Mesenchymal stem cell (in vitro differentiated cells and primary cell): ENCODE results near the gene CCDC92.

Experiments used
- DNase-seq: peaks from one replicate; pipeline ENCODE4 v3.0.0-alpha.2; 2013
- H2AFZ ChIP-seq: one replicate; pipeline ENCODE4 v1.6.1; 2013; ENCODE audit warnings: low read depth, mild to moderate bottlenecking, control low read depth, inconsistent platforms, low read length, moderate library complexity
- H2AK5ac ChIP-seq: 2 replicates; pipeline ENCODE4 v1.6.1; 2013; ENCODE audit warnings: low read length, moderate library complexity, mild to moderate bottlenecking, inconsistent platforms; ENCODE audit not compliant: severe bottlenecking
- H2BK120ac ChIP-seq: one replicate; pipeline ENCODE4 v1.6.1; 2013; ENCODE audit warnings: low read depth, mild to moderate bottlenecking, inconsistent platforms, low read length, moderate library complexity
- H2BK12ac ChIP-seq, 2 experiments: one replicate each; pipeline ENCODE4 v1.6.1; 2013; ENCODE audit warnings: inconsistent platforms in 2 of 2, low read length in 2 of 2, mild to moderate bottlenecking in 2 of 2, moderate library complexity in 2 of 2, control low read depth in 1 of 2
- H2BK15ac ChIP-seq: one replicate; pipeline ENCODE4 v1.6.1; 2013; ENCODE audit warnings: mild to moderate bottlenecking, low read depth, inconsistent platforms; ENCODE audit not compliant: poor library complexity, severe bottlenecking
- H2BK5ac ChIP-seq: 2 replicates; pipeline ENCODE4 v1.6.1; 2013; ENCODE audit warnings: low read depth, mild to moderate bottlenecking, low read length, control low read depth, inconsistent platforms; ENCODE audit not compliant: poor library complexity, severe bottlenecking
- H3K14ac ChIP-seq, 2 experiments: one replicate each; pipeline ENCODE4 v1.6.1; 2013; ENCODE audit warnings: inconsistent platforms in 2 of 2, low read length in 2 of 2, control low read depth in 1 of 2, mild to moderate bottlenecking in 1 of 2, moderate library complexity in 1 of 2
- H3K18ac ChIP-seq, 2 experiments: one replicate each; pipeline ENCODE4 v1.6.1; 2013; ENCODE audit warnings: inconsistent platforms in 2 of 2, low read length in 2 of 2, control low read depth in 1 of 2, low read depth in 1 of 2, mild to moderate bottlenecking in 1 of 2
- H3K23ac ChIP-seq, 2 experiments: one replicate each; pipeline ENCODE4 v1.6.1; 2013; ENCODE audit warnings: inconsistent platforms in 2 of 2, low read length in 2 of 2, mild to moderate bottlenecking in 2 of 2, moderate library complexity in 2 of 2, control low read depth in 1 of 2
- H3K27ac ChIP-seq: 2 replicates; pipeline ENCODE4 v1.5.1; 2013; ENCODE audit warnings: mild to moderate bottlenecking, moderate library complexity, low read length, control low read depth, inconsistent platforms; ENCODE audit not compliant: poor library complexity, severe bottlenecking
- H3K27me3 ChIP-seq, 2 experiments: 2 replicates each; pipeline versions ENCODE4 v1.6.1 to v1.7.0; 2013; ENCODE audit warnings: low read length in 2 of 2, mild to moderate bottlenecking in 2 of 2, moderate library complexity in 2 of 2, control low read depth in 1 of 2, inconsistent platforms in 1 of 2; ENCODE audit not compliant: control insufficient read depth in 1 of 2, insufficient read depth in 1 of 2
- H3K36me3 ChIP-seq, 2 experiments: 2 replicates each; pipeline versions ENCODE4 v1.6.1 to v1.7.0; 2013; ENCODE audit warnings: low read length in 2 of 2, control low read depth in 1 of 2, inconsistent platforms in 1 of 2, low read depth in 1 of 2, mild to moderate bottlenecking in 1 of 2; ENCODE audit not compliant: insufficient read depth in 2 of 2, control insufficient read depth in 1 of 2
- H3K4ac ChIP-seq, 2 experiments: one replicate each; pipeline ENCODE4 v1.6.1; 2013; ENCODE audit warnings: inconsistent platforms in 2 of 2, low read length in 2 of 2, mild to moderate bottlenecking in 2 of 2, moderate library complexity in 2 of 2, control low read depth in 1 of 2, low read depth in 1 of 2
- H3K4me1 ChIP-seq: 2 replicates; pipeline ENCODE4 v1.6.1; 2013; ENCODE audit warnings: low read depth, low read length, control low read depth; ENCODE audit not compliant: control insufficient read depth, insufficient read depth
- H3K4me2 ChIP-seq: 2 replicates; pipeline ENCODE4 v1.6.1; 2013; ENCODE audit warnings: low read length, mild to moderate bottlenecking, inconsistent platforms; ENCODE audit not compliant: poor library complexity, severe bottlenecking
- H3K4me3 ChIP-seq, 2 experiments: 2 replicates each; pipeline versions ENCODE4 v1.5.1 to v1.7.0; 2013; ENCODE audit warnings: low read length in 2 of 2, mild to moderate bottlenecking in 2 of 2, control low read depth in 1 of 2, low read depth in 1 of 2; ENCODE audit not compliant: insufficient read depth in 1 of 2
- H3K79me1 ChIP-seq: replicated peaks from 2 replicates; pipeline ENCODE4 v1.6.1; 2013; ENCODE audit warnings: mild to moderate bottlenecking, control low read depth, low read length, inconsistent platforms; ENCODE audit not compliant: poor library complexity, severe bottlenecking
- H3K9ac ChIP-seq: 2 replicates; pipeline ENCODE4 v1.7.0; 2013; ENCODE audit warnings: mild to moderate bottlenecking, low read length, moderate library complexity
- H3K9me3 ChIP-seq: 2 replicates; pipeline ENCODE4 v1.7.0; 2013; ENCODE audit warnings: mild to moderate bottlenecking, low read length; ENCODE audit not compliant: control insufficient read depth
- H4K8ac ChIP-seq: one replicate; pipeline ENCODE4 v1.6.1; 2013; ENCODE audit warnings: inconsistent platforms, mild to moderate bottlenecking, low read length, moderate library complexity
- H4K91ac ChIP-seq: one replicate; pipeline ENCODE4 v1.6.1; 2013; ENCODE audit warnings: mild to moderate bottlenecking, low read length, inconsistent platforms
- WGBS: methylation state at CpG from one replicate; pipeline ENCODE4 v1.1.7; 2013; ENCODE audit warnings: mixed read lengths; 5-methylcytosine and 5-hydroxymethylcytosine counted together

CCDC92 gene

GRCh38 chr12:123983822-123984485, 11.3 kb upstream of the CCDC92 start:
- Histone ChIP-seq H4K91ac (no peak overlapping the region), H3K36me3 (peaks cover 9 to 57% of the 10 kb centered on the region in 2 experiments), H3K4me1 (no peaks in the 10 kb centered on the region), H2BK15ac (no peak overlapping the region), H3K9me3 (no peaks in the 10 kb centered on the region), H3K4me2 (no peak overlapping the region), H3K4me3 (no peak overlapping the region), H3K23ac (no peak overlapping the region), H3K79me1 (peaks cover 40% of the 10 kb centered on the region), H2AFZ (no peak overlapping the region), H2BK12ac (no peak overlapping the region), H3K27me3 (no peaks in the 10 kb centered on the region), H3K18ac (no peak overlapping the region), H3K4ac (no peak overlapping the region), H2BK120ac (no peak overlapping the region), H3K14ac (no peak overlapping the region), H2BK5ac (no peak overlapping the region), H3K9ac (peak overlapping the region; percentile 18), H4K8ac (no peak overlapping the region), H2AK5ac (no peak overlapping the region), H3K27ac (no peak overlapping the region)
- 61% methylated on average over 7 of the region's 7 CpGs for WGBS
- DNase-seq = peak; percentile 82

- H2BK5ac ChIP-seq = no peak overlapping the region
- H3K4me2 ChIP-seq = no peak overlapping the region
- no peak overlapping the region for H2BK120ac ChIP-seq
- 96% methylated on average over 7 of the region's 7 CpGs for WGBS
- H2AFZ ChIP-seq = no peak overlapping the region
- H2BK15ac ChIP-seq = no peak overlapping the region
- no peaks in the 10 kb centered on the region for H3K9me3 ChIP-seq
- H4K91ac ChIP-seq = peak overlapping the region; percentile 28
- H3K36me3 ChIP-seq = peaks cover 3 to 55% of the 10 kb centered on the region in 2 experiments
- H2AK5ac ChIP-seq = no peak overlapping the region
- H3K4ac ChIP-seq = no peak overlapping the region
- H3K9ac ChIP-seq = no peak overlapping the region
- no peak overlapping the region for H3K18ac ChIP-seq
- no peak overlapping the region for H4K8ac ChIP-seq
- no peaks in the 10 kb centered on the region for H3K4me1 ChIP-seq
- DNase-seq = no peak
- peaks cover 34% of the 10 kb centered on the region for H3K79me1 ChIP-seq
- H3K4me3 ChIP-seq = no peak overlapping the region
- H2BK12ac ChIP-seq = no peak overlapping the region
- H3K27me3 ChIP-seq = no peaks in the 10 kb centered on the region
- H3K27ac ChIP-seq = no peak overlapping the region
- no peak overlapping the region for H3K14ac ChIP-seq
- H3K23ac ChIP-seq = no peak overlapping the region
Measured at GRCh38 chr12:123982269-123982668, 9.6 kb upstream of the CCDC92 start.

GRCh38 chr12:123979566-123979965, 6.9 kb upstream of the CCDC92 start:
- DNase-seq = no peak
- Histone ChIP-seq H3K18ac (no peak overlapping the region), H3K4me2 (no peak overlapping the region), H3K27me3 (no peaks in the 10 kb centered on the region), H3K36me3 (peaks cover 3 to 67% of the 10 kb centered on the region in 2 experiments), H2BK5ac (no peak overlapping the region), H3K4me1 (no peaks in the 10 kb centered on the region), H2BK120ac (no peak overlapping the region), H3K14ac (no peak overlapping the region), H3K9ac (no peak overlapping the region), H2AFZ (no peak overlapping the region), H3K23ac (no peak overlapping the region), H3K79me1 (peaks cover 31% of the 10 kb centered on the region), H2BK15ac (no peak overlapping the region), H3K4ac (no peak overlapping the region), H3K4me3 (no peak overlapping the region), H3K9me3 (no peaks in the 10 kb centered on the region), H4K91ac (no peak overlapping the region), H2AK5ac (no peak overlapping the region), H3K27ac (no peak overlapping the region), H4K8ac (no peak overlapping the region), H2BK12ac (no peak overlapping the region)
- WGBS = 98% methylated on average over 4 of the region's 6 CpGs

GRCh38 chr12:123976227-123976826, 3.7 kb upstream of the CCDC92 start:
- WGBS = 96% methylated on average over 6 of the region's 7 CpGs
- DNase-seq = no peak
- Histone ChIP-seq H3K14ac (no peak overlapping the region), H2AFZ (no peak overlapping the region), H3K4ac (no peak overlapping the region), H3K27ac (no peak overlapping the region), H2BK5ac (no peak overlapping the region), H4K91ac (no peak overlapping the region), H3K4me2 (no peak overlapping the region), H2BK120ac (no peak overlapping the region), H2BK15ac (no peak overlapping the region), H2AK5ac (no peak overlapping the region), H3K4me1 (no peaks in the 10 kb centered on the region), H3K36me3 (peaks cover 3 to 48% of the 10 kb centered on the region in 2 experiments), H3K27me3 (no peaks in the 10 kb centered on the region), H3K9me3 (no peaks in the 10 kb centered on the region), H4K8ac (no peak overlapping the region), H2BK12ac (no peak overlapping the region), H3K4me3 (no peak overlapping the region), H3K18ac (no peak overlapping the region), H3K9ac (no peak overlapping the region), H3K23ac (no peak overlapping the region), H3K79me1 (peaks cover 22% of the 10 kb centered on the region)
